ENCODE data around the gene VSIG10L.

VSIG10L gene

GRCh38 chr19:51361239-51361638 is 19.3 kb upstream of the VSIG10L start:
- TF ChIP-seq, protein P1, sequence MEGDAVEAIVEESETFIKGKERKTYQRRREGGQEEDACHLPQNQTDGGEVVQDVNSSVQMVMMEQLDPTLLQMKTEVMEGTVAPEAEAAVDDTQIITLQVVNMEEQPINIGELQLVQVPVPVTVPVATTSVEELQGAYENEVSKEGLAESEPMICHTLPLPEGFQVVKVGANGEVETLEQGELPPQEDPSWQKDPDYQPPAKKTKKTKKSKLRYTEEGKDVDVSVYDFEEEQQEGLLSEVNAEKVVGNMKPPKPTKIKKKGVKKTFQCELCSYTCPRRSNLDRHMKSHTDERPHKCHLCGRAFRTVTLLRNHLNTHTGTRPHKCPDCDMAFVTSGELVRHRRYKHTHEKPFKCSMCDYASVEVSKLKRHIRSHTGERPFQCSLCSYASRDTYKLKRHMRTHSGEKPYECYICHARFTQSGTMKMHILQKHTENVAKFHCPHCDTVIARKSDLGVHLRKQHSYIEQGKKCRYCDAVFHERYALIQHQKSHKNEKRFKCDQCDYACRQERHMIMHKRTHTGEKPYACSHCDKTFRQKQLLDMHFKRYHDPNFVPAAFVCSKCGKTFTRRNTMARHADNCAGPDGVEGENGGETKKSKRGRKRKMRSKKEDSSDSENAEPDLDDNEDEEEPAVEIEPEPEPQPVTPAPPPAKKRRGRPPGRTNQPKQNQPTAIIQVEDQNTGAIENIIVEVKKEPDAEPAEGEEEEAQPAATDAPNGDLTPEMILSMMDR (IDR thresholded peaks at IDR 0.05): no peak
- no peaks in the 10 kb centered on the region for H3K36me3 ChIP-seq
- H3K27ac ChIP-seq: no peak overlapping the region
- no peaks in the 10 kb centered on the region for H3K9me3 ChIP-seq
- peaks cover 10 to 15% of the 10 kb centered on the region in 2 experiments for H3K4me1 ChIP-seq (ENCODE audit: control insufficient read depth in 1 of 2, insufficient read depth in 1 of 2, low read depth in 1 of 2, low read length in 1 of 2)
- H3K27me3 ChIP-seq: no peaks in the 10 kb centered on the region
- H3K4me3 ChIP-seq (ENCODE audit: low read depth in 1 of 2, low read length in 1 of 2): no peak overlapping the region

GRCh38 chr19:51359294-51359693 is 17.4 kb upstream of the VSIG10L start:
- peaks cover 0 to 2% of the 10 kb centered on the region in 2 experiments for H3K4me1 ChIP-seq (ENCODE audit: control insufficient read depth in 1 of 2, insufficient read depth in 1 of 2, low read depth in 1 of 2, low read length in 1 of 2)
- no peaks in the 10 kb centered on the region for H3K27me3 ChIP-seq
- H3K4me3 ChIP-seq (ENCODE audit: low read depth in 1 of 2, low read length in 1 of 2): no peak overlapping the region
- TF ChIP-seq, protein P1 (IDR thresholded peaks at IDR 0.05): no peak
- H3K9me3 ChIP-seq: no peaks in the 10 kb centered on the region
- H3K36me3 ChIP-seq: peaks cover 2% of the 10 kb centered on the region
- H3K27ac ChIP-seq: no peak overlapping the region

DNA sequence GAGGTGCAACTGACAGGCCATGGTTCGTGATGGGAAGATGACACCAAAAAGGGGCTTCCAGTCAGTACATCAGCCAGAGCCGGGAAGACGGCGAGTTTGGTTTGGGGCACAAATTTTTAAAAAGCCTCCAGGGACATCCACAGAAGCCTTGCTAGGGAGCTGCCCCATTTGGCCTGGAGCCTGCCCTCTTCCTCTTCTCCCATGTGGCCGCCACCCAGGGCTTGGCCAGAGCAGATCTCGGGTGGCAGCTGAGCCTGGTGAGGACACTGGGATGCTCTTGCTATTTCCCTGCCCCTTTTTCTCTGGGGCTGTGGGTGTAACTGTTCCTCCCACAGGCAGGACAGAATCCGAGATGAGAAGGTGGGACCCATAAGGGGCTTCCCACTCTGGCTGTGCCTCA is 16.0 kb upstream of the VSIG10L start:
- H3K36me3 ChIP-seq: peaks cover 8% of the 10 kb centered on the region
- H3K4me1 ChIP-seq (ENCODE audit: control insufficient read depth in 1 of 2, insufficient read depth in 1 of 2, low read depth in 1 of 2, low read length in 1 of 2): no peaks in the 10 kb centered on the region
- no peaks in the 10 kb centered on the region for H3K9me3 ChIP-seq
- no peaks in the 10 kb centered on the region for H3K27me3 ChIP-seq
- TF ChIP-seq, protein P1 (IDR thresholded peaks at IDR 0.05): no peak
- H3K27ac ChIP-seq: no peak overlapping the region
- H3K4me3 ChIP-seq (ENCODE audit: low read depth in 1 of 2, low read length in 1 of 2): no peak overlapping the region

DNA sequence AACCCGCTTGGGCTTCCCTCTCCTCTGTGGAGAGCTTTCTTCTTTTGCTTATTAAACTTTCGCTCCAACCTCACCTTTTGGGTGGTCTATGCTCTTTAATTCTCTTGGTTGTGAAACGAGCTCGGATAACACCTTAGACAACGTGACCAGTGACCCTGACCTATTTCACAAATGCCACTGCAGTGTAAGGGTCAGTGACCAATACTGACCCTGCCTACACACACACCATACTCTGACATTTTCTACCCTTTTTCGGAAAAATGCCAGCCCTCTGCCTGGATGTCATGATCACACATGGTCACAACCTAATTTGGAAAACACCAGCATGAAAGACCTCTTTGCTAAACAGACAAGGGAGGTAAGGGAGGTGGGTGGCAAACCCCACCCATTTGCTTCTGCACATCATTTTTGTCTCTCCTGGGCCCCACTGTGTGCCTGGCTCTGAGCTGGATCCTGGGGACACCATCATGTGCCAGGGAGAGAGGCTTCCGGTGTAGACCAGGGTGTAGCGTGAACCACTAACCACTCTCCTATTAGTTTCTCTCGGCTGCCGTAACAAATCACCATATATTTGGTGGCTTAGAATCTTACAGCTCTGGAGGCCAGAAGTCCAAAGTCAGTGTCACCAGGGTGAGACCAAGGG is 14.3 kb upstream of the VSIG10L start:
- Histone ChIP-seq H3K4me3 (ENCODE audit: low read depth in 1 of 2, low read length in 1 of 2) (no peak overlapping the region), H3K27me3 (no peaks in the 10 kb centered on the region), H3K9me3 (no peaks in the 10 kb centered on the region), H3K36me3 (peaks cover 19% of the 10 kb centered on the region), H3K4me1 (ENCODE audit: control insufficient read depth in 1 of 2, insufficient read depth in 1 of 2, low read depth in 1 of 2, low read length in 1 of 2) (no peaks in the 10 kb centered on the region), H3K27ac (no peak overlapping the region)
- TF ChIP-seq, protein P1 (IDR thresholded peaks at IDR 0.05): no peak

DNA sequence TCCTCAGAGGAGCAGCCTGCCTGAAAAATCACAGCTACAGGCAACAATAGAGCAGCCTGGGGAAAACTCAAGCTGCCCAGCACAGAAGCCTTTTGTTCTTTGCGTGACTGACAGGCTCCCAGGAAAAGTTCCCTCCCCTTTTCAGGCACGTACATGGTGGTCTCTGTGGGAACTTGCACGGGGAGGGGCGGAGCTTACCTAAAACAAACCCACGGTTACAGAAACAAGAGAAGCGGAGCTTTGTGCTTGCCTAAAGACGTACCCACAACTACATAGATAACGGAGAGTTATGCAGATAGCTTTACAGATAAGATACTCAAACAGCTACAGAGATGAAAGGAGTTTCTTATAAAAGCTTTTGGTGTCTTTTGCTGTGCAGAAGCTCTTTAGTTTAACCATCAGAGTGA is 12.8 kb upstream of the VSIG10L start:
- Histone ChIP-seq H3K9me3 (no peaks in the 10 kb centered on the region), H3K36me3 (peaks cover 34% of the 10 kb centered on the region), H3K4me1 (ENCODE audit: control insufficient read depth in 1 of 2, insufficient read depth in 1 of 2, low read depth in 1 of 2, low read length in 1 of 2) (no peaks in the 10 kb centered on the region), H3K27ac (no peak overlapping the region), H3K27me3 (no peaks in the 10 kb centered on the region), H3K4me3 (ENCODE audit: low read depth in 1 of 2, low read length in 1 of 2) (no peak overlapping the region)
- TF ChIP-seq, protein P1 (IDR thresholded peaks at IDR 0.05): no peak

All from neutrophil (primary cell).